Left forelimb (tissue), 1 donor: Measurements from ENCODE around the gene NFYB.
A peak's percentile ranks its signal among the peaks of the same experiment; 100 is the strongest.
"Not testable (repeated sequence)": the region's sequence is repeated elsewhere in the genome, so short reads cannot be mapped to it uniquely, and the experiment has no call there.

Source experiments
- DNase-seq: peaks from one replicate; pipeline ENCODE4 v3.0.0-alpha.2; 2018; ENCODE audit warnings: low spot score

NFYB gene

GRCh38 chr12:104137902-104138796 lies at the start of gene NFYB:
Gene NFYB, minus strand, starts transcription at chr12:104138210. Its CDS starts 2,757 bp downstream, at chr12:104135453.
- DNase-seq: peak; percentile 94

GRCh38 chr12:104187446-104188155 lies 49.6 kb upstream of the NFYB start:
- DNase-seq: no peak

- no peak for DNase-seq
Observed at GRCh38 chr12:104183443-104183842, 45.4 kb upstream of the NFYB start.

- no peak for DNase-seq
Observed at GRCh38 chr12:104182621-104183378, 44.8 kb upstream of the NFYB start.

GRCh38 chr12:104182144-104182543 lies 44.1 kb upstream of the NFYB start:
- DNase-seq: no peak

- no peak for DNase-seq
Observed at GRCh38 chr12:104181313-104181712, 43.3 kb upstream of the NFYB start.

- no peak for DNase-seq
Observed at GRCh38 chr12:104180374-104180773, 42.4 kb upstream of the NFYB start.

GRCh38 chr12:104177663-104178501 lies 39.9 kb upstream of the NFYB start:
- no peak for DNase-seq

GRCh38 chr12:104177336-104177662 lies 39.3 kb upstream of the NFYB start:
- no peak for DNase-seq

- DNase-seq: no peak
Observed at GRCh38 chr12:104175726-104176247, 37.8 kb upstream of the NFYB start.

- not testable (repeated sequence) for DNase-seq
Observed at GRCh38 chr12:104173804-104174203, 35.8 kb upstream of the NFYB start.

GRCh38 chr12:104172570-104172947 lies 34.5 kb upstream of the NFYB start:
- DNase-seq: no peak

GRCh38 chr12:104171785-104172569 lies 34.0 kb upstream of the NFYB start:
- no peak for DNase-seq

GRCh38 chr12:104168596-104168995 lies 30.6 kb upstream of the NFYB start:
- DNase-seq: no peak

- no peak for DNase-seq
Observed at GRCh38 chr12:104167519-104168458, 29.8 kb upstream of the NFYB start.

GRCh38 chr12:104166465-104166864 lies 28.5 kb upstream of the NFYB start:
- DNase-seq: no peak

- DNase-seq: no peak
Observed at GRCh38 chr12:104165801-104166200, 27.8 kb upstream of the NFYB start.

- no peak for DNase-seq
Observed at GRCh38 chr12:104164634-104165033, 26.6 kb upstream of the NFYB start.

- no peak for DNase-seq
Observed at GRCh38 chr12:104163631-104164030, 25.6 kb upstream of the NFYB start.
